ENCODE measurements around the gene RNF217.

The RNF217 gene

GRCh38 chr6:124987999-124988591 lies 25.9 kb downstream of the RNF217 start:
- no peak for DNase-seq

DNA sequence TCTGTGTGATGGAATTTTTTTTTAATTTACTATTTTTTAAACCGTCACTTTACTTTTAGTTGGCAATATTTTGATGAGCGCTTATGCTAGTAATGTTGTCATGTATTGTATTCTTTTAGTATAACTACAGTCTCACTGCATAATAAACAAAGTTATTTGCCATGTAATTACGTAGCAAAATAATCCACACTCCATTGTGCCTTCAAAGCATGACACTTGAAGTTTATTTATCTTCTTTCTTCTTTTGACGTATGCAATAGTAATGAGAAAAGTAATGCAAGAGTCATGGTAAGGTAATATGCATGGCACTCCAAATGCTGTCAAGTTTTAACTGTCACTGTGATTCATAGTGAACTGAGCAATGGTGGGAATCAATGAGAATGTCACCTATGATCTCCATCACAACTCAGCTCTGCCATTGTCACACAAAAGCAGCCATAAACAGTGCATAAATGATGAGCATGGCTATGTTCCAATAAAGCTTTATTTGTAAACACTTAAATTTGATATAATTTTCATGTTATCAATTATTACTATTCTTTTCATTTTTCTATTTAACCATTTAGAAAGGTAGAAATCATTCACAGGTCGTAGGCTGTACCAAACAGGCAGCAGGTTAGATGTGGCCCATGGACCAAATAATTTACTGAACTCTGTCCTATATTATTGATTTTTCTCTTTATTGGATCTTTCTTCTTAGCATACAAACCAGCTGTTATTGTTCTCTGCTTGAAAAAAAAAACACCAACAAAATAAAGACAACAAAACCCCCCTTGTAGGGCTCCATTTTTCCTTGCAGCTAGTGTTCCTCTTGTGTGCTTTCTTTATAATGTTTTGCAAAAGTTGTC lies 27.1 kb downstream of the RNF217 start:
- DNase-seq, result no peak

- DNase-seq, result no peak
Observed at GRCh38 chr6:124990988-124991387, 28.8 kb downstream of the RNF217 start.

DNA sequence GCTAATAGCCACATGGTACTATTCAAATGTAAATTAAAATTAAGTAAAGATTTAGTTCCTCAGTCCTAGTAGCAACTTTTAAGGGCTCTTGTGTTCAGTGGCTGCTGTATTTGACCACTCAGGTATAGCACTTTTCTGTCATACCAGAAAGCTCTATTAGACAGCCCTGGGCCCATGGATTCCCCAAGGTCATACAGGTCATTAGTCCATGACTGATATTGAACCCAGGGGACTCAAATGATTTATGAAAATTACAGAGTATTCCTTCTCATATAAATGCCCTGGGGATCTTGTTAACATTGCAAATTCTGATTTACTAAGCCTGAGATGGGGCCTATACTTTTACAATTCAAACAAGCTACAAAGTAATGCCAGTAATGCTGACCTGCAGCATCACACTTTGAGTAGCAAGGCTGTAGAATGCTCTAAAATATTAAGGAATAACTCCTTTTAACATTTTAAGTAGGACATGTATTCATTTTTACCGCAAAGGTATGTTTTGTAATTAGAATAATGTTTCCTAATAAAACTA lies 29.6 kb downstream of the RNF217 start:
- DNase-seq, result no peak

DNA sequence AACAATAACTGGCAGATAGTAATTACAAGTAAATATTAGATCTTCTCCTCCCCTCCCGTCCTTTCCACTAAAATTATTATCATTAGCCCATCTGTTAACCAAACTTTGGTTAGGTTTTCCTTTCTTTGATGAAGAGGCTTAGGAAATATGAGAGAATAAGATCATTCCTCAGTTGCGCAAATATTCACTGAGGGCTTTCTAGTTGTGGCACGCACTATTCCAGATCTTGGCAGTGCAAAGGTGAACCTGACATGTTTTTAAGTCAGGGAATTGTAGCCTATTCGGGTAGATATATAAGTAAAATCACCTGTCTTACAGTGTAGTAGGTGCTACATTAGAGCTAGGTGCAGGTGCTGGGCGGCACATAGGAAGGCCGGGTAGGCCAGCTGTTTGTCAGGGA lies 31.1 kb downstream of the RNF217 start:
- DNase-seq, result no peak

DNA sequence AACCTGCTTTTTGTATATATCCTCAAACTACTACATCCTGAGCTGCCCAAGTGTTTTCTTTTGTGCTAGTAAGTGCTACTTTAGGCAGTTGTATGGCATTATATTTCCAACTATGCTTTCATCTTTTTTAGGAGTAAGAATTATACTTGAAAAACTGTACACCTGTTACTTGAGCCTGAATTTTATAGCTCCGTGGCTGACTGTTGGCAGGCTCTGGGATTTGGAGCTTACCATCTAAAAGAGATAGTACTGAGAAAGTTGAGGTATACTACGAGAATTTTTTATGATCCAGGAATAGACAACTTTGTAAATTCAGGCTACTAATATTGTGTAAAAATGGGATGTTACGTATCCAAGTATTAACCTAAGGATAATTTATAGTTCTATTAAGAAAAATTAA lies 32.4 kb downstream of the RNF217 start:
- DNase-seq, result no peak

GRCh38 chr6:124995131-124995530 lies 32.9 kb downstream of the RNF217 start:
- no peak for DNase-seq

DNA sequence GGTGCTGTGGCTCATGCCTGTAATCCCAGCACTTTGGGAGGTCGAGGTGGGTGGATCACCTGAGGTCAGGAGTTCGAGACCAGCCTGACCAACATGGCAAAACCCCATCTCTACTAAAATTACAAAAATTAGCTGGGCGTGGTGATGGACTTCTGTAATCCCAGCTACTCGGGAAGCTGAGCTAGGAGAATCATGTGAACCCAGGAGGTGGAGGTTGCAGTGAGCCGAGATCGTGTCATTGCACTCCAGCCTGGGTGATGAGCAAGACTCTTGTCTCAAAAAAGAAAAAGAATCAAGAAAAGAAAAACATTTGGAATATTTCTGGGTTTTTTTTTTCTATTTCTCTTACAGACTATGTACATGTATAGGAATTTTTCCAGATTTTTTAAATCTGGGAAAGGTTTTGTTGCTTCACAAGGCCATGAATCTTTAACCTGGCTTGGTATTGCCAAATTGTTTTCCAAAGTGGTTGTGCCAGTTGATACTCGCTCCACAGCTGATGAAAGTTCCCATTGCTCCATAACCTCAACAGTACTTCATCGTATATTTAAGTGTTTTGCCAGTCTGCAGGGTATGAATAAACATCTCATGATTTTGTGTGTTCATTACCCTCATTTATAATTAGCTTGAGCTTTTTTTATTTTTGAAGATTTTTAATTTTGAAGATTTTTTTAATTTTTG lies 33.5 kb downstream of the RNF217 start:
- no peak for DNase-seq

- no peak for DNase-seq
Observed at GRCh38 chr6:124996411-124996810, 34.2 kb downstream of the RNF217 start.

- no peak for DNase-seq
Observed at GRCh38 chr6:124997196-124997875, 35.1 kb downstream of the RNF217 start.

DNA sequence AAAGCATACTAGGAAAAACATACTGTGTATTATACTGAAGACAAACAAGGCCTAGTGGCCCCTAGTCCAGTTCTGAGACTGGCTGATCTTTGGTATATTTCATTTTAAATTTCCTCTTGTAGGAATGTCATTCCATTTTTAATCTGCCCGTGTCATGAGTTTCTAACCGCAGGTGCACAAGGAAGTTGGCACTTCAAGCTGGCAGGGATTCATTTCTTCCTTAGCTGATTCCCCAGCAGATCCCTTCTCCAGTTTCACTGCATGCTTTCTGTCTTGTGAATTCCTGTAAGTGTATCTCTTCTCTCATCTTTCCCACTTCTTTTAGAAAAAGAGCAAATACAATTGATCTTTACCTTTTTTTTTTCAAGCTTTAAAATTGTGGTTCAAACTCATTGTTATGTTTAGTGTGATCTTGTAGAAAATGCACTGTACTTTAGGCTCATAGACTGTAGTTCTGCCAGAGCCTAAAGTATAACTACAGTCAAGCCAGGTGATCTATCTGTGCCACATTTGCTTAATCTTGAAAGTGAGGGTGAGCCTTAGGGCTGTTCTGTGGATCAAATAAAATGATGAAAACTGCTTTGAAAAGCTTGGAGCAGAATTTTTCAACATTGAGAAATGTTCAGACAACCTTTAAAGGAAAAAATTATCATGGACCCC lies 37.0 kb downstream of the RNF217 start:
- no peak for DNase-seq

DNA sequence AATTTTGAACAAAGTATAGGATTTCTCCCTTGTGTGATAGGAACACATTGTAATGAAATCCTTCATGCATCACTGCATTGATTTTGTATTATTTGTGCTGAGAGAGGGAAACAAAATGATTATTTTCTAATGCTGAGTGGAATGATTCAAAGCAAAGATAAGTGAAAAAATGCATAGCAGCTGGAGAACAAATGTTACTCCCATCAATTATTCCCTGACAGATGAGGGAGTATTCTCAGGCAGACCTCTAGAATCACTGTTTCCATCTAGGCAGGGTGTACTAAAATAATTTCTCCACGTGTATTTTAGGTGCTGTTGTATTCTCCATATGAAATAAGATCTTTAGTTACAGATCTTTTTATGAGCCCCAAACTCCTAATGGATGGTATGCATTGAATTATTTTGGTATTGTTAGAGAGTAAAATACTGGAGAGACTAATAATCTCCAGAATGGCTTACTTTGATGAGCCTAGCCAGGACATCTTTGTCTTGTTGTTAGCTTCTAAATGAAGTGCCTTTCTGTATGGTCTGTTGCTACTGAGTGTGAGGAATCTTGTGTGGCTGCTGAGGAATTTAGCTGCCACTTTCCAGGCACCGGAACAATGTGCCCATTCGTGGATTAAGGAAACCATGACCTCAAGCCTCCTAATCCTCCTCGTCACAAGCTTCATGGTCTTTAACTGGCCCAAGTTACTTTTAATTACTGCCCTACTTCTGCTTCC lies 39.6 kb downstream of the RNF217 start:
- no peak for DNase-seq

GRCh38 chr6:125002406-125002741 lies 40.1 kb downstream of the RNF217 start:
- no peak for DNase-seq

DNA sequence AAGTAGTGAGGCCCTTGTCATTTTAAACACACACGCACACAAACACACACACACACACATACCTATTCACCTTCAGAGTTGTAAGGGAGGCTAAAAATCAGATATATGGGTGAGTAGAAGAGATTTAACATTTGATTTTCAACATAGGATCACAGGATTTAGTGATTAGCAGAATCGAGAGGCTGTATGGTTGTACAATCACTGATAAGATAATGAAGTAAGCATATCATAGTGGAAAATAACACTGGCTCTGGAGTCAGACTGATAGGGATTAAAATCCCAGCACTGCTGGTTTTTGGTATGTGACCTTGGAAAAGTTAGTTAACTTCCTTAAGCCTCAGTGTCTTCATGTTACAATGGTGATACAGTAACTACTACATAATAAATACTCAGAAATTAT lies 40.8 kb downstream of the RNF217 start:
- DNase-seq, result no peak

GRCh38 chr6:125004198-125004597 lies 42.0 kb downstream of the RNF217 start:
- no peak for DNase-seq

- DNase-seq, result no peak
Observed at GRCh38 chr6:125004797-125005595, 42.8 kb downstream of the RNF217 start.

- DNase-seq, result no peak
Observed at GRCh38 chr6:125008261-125008703, 46.0 kb downstream of the RNF217 start.

DNA sequence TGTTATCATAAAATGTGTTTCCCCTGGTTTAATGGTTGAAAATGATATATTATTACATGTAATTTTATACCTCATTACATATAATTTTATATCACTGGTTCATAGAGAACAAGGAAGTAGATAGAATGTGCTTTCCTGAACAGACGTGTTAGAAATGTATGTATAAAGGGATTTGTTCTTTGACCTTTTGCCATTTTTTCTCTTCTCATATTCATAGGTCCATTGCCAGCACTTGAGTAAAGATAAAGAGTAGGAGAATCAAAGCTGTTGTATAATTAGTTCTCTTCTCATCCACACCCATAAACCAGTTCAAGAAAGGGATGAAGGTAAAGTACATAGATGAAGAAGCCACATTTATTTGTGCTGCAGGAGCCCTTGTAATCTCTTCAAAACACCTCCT lies 46.7 kb downstream of the RNF217 start:
- no peak for DNase-seq

DNA sequence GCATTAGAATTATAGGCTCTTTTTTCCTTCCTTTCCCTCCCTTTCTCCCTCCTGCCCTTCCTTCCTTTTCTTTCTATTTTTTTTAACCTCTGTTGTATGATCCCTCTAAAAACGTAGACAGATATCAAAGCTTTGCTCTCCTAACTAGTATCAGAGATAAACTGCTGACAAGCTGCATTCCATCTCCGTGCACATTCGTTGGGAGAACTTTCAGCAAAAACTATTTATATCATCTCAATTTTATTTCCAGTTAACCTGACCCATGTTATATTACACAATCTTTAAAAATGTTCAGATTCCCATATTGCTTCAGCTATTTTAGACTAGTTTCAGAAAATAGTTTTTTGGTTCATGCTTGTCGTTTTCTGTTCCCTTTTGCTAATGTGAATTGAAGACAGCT lies 47.3 kb downstream of the RNF217 start:
- DNase-seq, result no peak

DNA sequence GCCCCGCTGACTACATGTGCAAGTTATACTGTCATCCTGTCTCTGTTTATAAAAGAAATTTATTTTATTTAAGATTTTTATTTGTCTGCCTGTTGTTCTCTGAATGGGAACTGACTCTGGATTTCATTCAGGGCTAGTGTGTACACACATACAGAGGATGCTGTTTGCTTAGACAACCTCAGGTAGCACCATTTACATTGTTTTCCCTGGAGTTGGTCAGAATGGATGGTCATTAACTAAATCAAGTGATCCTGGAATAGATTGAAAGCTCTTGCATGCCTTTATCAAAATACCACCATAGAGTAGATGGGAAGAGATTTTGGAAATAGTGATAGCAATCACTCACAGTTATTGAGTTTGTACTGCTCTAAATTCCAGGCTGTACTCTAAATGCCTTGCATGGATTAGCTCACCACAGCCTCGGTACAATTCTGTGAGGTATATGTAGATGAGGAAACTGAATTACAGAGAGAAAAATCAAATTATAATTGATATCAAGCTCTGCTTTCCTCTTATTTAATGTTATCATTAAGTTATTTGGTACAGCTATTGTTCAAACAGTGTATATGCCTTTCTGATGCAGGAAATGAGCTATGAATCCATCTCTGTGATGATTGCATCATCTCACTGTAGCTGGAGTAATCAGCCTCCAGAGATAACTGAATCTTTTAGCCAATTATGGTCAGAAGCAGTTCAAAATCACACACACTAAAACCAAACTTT lies 51.9 kb downstream of the RNF217 start:
- no peak for DNase-seq
